ENCODE results near the gene SEMA5B.

- TF ChIP-seq, protein P1, sequence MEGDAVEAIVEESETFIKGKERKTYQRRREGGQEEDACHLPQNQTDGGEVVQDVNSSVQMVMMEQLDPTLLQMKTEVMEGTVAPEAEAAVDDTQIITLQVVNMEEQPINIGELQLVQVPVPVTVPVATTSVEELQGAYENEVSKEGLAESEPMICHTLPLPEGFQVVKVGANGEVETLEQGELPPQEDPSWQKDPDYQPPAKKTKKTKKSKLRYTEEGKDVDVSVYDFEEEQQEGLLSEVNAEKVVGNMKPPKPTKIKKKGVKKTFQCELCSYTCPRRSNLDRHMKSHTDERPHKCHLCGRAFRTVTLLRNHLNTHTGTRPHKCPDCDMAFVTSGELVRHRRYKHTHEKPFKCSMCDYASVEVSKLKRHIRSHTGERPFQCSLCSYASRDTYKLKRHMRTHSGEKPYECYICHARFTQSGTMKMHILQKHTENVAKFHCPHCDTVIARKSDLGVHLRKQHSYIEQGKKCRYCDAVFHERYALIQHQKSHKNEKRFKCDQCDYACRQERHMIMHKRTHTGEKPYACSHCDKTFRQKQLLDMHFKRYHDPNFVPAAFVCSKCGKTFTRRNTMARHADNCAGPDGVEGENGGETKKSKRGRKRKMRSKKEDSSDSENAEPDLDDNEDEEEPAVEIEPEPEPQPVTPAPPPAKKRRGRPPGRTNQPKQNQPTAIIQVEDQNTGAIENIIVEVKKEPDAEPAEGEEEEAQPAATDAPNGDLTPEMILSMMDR (conservative IDR thresholded peaks at IDR 0.05; ENCODE audit: low read length), result no peak
- no peak for TF ChIP-seq EZH2phosphoT487 (IDR thresholded peaks at IDR 0.05; ENCODE audit: borderline replicate concordance, low read depth, low read length)
Measured at GRCh38 chr3:123039178-123039577, 11.6 kb upstream of the SEMA5B start.
